Measurements from ENCODE around the gene SRC.

SRC gene

DNA sequence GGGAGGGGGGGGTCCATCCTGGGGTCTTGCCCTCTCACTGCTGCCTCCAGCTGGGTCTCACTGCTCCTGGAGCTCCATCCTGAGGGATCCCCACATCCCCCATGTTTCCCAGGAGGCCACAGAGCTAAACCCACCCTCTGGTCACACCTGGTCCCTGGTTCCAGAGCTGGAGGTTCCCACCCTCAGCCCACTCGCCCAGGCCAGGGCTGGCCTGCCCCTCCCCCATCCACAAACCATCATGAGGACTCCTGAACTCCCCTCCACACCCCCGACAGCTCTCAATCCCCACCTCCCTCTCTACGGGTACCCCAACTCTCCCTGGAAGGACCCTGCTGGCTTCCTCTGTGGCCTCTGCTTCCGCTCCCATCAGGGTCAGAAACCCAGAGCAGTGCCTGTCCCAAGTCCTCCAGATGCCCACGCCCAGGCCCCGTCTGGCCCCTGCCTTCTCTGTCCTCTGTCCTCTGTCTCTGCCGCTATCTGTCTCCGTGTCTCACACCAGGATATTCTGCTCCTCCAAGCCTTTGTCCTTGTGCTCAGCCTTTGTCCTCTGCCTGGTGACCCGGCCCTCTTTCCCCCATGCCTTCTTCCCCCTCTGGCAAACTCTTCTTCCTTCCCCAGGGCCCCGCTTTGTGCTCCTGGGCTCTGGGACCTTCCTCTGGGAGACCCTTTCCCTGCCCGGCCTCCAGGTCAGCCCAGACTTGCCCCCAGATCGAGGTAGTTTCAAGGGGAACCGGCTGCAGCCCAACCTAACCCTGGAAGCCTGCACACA is 74.0 kb downstream of the SRC start:
- DNase-seq (ENCODE audit: low read depth, low spot score), result no peak
- in situ Hi-C loops (cut with HindIII; ENCODE audit: low sequenced_read_pairs), result no loop called here
- H3K4me3 ChIP-seq (ENCODE audit: low read depth, low read length), result no peak overlapping the region
- TF ChIP-seq, protein P1, sequence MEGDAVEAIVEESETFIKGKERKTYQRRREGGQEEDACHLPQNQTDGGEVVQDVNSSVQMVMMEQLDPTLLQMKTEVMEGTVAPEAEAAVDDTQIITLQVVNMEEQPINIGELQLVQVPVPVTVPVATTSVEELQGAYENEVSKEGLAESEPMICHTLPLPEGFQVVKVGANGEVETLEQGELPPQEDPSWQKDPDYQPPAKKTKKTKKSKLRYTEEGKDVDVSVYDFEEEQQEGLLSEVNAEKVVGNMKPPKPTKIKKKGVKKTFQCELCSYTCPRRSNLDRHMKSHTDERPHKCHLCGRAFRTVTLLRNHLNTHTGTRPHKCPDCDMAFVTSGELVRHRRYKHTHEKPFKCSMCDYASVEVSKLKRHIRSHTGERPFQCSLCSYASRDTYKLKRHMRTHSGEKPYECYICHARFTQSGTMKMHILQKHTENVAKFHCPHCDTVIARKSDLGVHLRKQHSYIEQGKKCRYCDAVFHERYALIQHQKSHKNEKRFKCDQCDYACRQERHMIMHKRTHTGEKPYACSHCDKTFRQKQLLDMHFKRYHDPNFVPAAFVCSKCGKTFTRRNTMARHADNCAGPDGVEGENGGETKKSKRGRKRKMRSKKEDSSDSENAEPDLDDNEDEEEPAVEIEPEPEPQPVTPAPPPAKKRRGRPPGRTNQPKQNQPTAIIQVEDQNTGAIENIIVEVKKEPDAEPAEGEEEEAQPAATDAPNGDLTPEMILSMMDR (IDR thresholded peaks at IDR 0.05; ENCODE audit: low read depth, low read length), result no peak

DNA sequence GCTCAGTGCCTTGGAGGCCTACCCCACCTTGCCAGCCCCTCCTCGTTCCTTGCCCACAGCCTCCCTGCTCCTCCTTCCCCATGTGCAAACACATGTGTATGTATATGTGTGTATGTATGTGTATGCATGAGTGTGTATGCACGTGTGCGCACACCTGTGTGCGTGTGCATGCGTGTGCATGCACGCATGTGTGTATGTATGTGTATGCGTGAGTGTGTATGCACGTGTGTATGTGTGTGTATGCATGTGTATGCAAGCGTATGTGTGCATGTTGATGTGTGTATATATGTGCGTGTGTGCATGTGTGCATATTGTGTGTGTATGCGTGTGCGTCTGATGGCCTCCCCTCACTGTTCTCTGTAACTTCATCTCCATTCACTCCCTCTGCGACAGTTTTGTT is 74.7 kb downstream of the SRC start:
- H3K4me3 ChIP-seq (ENCODE audit: low read depth, low read length), result no peak overlapping the region
- in situ Hi-C loops (cut with HindIII; ENCODE audit: low sequenced_read_pairs), result no loop called here
- TF ChIP-seq, protein P1 (IDR thresholded peaks at IDR 0.05; ENCODE audit: low read depth, low read length), result no peak
- no peak for DNase-seq (ENCODE audit: low read depth, low spot score)

DNA sequence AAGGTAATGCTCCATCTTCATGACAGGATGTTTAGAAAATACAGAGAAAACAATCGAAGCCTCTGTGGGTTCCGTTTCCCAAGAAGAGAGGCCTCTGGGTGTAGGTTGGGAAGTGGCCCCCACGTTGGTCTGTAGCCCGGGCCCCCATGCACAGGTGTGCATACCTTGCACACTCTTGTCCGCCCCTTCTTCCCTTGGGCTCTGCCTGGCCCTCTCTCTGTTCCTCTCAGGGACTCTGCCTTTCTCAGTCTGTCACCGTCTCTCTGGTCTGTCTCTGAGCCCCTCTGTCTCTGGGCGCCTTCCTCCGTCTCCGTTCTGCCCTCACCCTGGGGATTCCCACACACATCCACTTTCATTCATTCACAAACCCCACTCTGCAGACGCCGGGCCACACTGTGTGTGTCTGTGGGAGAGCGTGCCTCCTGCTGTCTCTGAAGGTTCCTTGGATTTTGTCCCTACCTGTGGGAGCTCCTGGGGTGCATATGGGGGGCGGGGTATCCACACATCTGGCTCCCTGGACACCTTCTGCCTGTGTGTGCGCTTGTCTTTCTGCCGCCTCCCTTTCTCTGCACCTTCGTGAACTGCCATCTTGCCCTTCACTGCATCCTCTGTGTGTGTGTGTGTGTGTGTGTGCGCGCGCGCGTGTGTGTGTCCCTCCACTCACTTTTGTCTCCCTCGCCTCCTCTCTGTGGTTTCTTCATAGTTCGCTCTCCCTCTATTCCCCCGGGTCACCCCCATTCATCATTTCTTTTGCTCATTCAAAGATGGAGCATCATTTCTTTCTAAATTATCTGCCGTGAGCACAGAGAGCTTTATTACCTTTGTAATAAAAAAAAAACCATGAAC is 75.3 kb downstream of the SRC start:
- TF ChIP-seq, protein P1 (IDR thresholded peaks at IDR 0.05; ENCODE audit: low read depth, low read length), result no peak
- H3K4me3 ChIP-seq (ENCODE audit: low read depth, low read length), result no peak overlapping the region
- in situ Hi-C loops (cut with HindIII; ENCODE audit: low sequenced_read_pairs), result no loop called here
- DNase-seq (ENCODE audit: low read depth, low spot score), result no peak

DNA sequence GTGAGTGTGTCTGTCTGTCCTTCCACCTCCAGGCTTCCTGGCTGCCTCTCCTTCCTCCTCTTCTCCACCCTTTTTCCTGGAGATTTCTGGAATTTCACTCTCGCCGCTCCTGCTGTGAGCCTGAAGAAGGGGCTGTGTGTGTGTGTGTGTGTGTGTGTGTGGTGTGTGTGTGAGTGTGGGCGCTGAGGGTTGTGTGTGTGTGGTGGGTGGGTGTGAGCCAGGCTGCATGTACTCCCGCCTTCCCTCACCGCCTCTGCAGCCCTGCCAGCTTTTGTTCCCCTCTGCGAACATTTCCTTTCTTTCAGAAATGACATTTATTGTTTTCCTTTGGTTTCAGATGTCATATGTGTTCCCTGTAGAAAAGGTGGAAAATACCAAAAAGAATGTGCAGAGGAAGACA is 76.0 kb downstream of the SRC start:
- TF ChIP-seq, protein P1 (IDR thresholded peaks at IDR 0.05; ENCODE audit: low read depth, low read length), result no peak
- H3K4me3 ChIP-seq (ENCODE audit: low read depth, low read length), result no peak overlapping the region
- in situ Hi-C loops (cut with HindIII; ENCODE audit: low sequenced_read_pairs), result no loop called here
- DNase-seq (ENCODE audit: low read depth, low spot score), result peak; percentile 24

DNA sequence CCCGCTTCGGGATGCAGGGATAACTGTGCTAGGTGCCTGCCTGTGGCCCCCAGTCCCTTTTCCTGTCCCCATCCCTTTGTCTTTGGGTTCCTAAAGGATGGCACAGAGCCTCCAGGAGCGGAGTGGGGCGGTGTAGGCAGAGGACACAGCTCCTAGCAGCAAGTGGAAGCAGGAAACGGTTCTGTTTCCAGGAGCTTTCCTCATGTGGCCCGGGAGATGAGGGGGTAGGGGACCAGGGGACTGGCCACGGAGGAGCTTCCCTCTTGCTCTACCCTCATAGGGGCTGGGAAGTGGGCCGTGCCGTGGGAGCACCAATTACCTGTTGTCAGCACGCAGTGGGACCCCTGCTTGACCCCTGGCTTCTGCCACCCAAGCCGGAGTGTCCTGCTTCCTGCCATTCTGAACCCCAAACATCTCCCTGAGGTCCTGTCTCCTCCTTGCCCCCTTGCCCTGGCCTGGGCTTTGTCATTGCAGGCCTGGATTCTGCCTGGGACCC is 76.9 kb downstream of the SRC start:
- in situ Hi-C loops (cut with HindIII; ENCODE audit: low sequenced_read_pairs), result no loop called here
- TF ChIP-seq, protein P1 (IDR thresholded peaks at IDR 0.05; ENCODE audit: low read depth, low read length), result no peak
- DNase-seq (ENCODE audit: low read depth, low spot score), result no peak
- H3K4me3 ChIP-seq (ENCODE audit: low read depth, low read length), result no peak overlapping the region

DNA sequence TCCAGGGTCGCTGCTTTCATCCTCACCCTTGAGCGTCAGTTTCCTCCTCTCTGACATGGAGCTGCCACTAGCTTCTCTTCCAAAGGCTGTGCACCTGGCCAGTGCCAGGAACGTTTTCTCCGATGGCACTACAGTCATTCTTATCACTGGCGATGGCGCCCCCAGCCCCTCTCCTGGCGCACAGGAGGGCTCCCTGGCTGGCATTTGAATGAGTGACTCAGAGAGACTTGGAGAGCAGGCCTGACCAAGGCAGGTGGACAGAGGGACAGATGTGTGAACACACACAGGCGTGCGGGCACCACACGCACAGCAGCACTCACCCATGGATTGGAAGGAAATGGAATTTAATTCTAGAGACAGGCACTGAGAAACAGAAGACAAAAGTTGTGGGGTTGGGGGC is 77.6 kb downstream of the SRC start:
- no peak for DNase-seq (ENCODE audit: low read depth, low spot score)
- H3K4me3 ChIP-seq (ENCODE audit: low read depth, low read length), result no peak overlapping the region
- in situ Hi-C loops (cut with HindIII; ENCODE audit: low sequenced_read_pairs), result no loop called here
- TF ChIP-seq, protein P1 (IDR thresholded peaks at IDR 0.05; ENCODE audit: low read depth, low read length), result no peak
